GF-D8 (cell line): ENCODE data around the gene MAP2K5.

ENCODE experiments used
- DNase-seq: peaks from one replicate; lab custom pipeline; 2025; lab: John Stamatoyannopoulos, UW

The MAP2K5 gene

DNA sequence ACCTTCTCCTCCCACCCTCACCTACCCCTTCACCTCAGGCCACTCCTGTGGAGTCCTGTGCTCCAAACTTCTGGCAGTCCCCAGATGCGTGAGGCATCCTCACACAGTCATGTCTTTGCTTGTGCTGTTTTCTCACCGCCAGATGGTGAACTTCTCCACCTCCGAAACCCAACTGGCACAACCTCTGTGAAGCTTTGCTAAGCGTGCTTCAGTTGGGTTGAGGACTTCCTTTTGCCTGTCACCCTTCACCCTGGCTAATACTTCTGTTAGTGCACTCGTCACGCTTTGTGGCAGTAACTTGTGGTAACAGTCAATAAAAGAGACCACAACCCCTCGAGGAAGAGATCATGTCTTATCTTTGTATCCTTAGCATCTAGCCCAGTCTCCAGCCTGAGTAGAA, 240.8 kb downstream of the MAP2K5 start:
- peak; percentile 95 for DNase-seq

- DNase-seq, result peak; percentile 97
These were observed 241.7 kb downstream of the MAP2K5 start for GRCh38 chr15:67784090-67784781.

DNA sequence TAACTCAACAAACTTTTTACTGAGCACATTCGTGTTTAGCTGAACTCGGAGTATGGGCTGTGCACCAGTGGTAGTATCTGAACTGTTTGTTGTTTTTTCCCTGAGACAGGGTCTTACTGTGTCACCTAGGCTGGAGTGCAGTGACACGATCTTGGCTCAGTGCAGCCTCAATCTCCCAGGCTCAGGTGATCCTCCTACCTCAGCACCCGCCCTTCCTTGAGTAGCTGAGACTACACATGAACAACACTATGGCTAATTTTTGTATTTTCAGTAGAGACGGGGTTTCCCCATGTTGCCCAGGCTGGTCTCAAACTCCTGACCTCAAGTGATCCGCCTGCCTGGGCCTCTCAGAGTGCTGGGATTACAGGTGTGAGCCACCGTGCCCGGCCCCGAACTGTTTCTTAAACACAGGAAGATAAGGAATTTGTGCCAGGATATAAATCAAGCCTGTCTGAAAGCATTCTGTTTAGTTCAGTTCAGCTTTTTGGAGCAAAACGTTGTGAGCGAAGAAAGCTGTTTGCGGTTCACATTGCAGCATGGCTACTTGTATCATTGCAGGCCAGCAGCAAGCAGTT, 242.4 kb downstream of the MAP2K5 start:
- no peak for DNase-seq

DNA sequence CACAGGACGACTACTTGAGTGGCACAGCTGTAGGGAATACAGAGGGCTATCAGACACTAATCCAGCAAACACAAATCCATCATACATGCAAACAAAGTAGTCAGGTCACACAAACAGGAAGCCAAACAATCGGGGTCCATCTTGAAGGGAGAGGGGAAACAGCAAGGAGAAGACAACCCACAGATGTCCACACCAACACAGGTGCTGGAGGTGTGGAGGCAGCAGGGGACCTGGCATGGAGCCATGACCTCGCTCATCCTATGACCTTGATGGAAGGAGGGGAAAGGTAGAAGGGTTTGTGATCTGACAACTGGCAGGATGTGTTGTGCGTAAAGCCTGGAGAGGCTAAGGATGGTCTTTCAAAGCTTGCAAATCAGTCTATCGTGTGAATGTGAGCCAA, 242.9 kb downstream of the MAP2K5 start:
- no peak for DNase-seq

GRCh38 chr15:67786646-67787045, 244.1 kb downstream of the MAP2K5 start:
- DNase-seq, result no peak

DNA sequence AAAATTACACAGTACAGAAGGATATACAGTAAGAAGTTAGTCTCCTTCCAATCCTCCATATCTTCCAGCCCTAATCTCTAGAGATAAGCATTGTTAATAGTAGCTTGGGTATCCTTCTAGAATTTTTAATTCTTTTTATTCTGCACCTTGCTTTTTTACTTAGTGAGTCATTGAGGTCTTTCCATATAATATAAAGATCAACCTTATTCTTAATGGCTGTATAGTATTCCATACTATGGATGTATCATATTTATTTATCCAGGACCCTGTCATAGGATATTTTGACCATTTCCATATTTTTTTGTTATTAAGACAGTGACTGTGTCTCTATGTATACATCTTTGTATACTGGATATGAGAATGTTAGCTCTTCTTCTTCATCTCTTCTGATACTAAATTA, 246.5 kb downstream of the MAP2K5 start:
- no peak for DNase-seq

DNA sequence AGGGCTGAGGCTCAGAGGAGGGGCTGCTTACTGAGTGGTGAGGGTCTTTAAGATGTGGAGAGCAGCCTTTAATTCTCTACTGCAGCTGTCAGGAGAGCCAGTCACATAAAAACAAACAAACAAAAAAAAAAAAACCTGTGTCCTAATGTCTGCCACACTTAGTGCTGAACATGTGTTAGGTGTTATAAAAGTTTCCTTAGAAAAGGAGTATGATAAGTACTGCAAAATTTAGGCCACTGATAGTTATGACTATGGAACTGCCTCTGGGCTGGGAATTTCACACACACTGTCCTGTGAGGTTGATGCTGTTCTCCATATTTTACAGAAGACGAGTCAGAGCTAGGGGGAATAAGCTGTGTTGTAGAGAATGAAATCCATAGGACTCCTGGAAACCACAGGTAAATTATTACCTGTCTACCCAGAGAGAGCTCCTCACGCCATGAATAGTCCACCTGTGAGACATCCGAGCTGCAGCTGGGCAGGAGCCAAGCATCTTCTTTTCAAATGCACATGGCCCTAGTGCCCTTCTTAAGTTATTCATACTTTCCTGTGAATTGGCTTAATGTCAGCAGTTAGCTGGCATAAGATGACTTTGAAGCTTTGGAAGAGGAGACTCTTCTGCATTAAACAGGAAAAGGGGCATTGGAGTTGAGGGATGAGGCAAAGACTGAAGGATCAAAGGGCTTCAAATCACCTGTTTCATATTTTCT, 248.3 kb downstream of the MAP2K5 start:
- no peak for DNase-seq

GRCh38 chr15:67792250-67792942, 249.9 kb downstream of the MAP2K5 start:
- DNase-seq, result no peak

DNA sequence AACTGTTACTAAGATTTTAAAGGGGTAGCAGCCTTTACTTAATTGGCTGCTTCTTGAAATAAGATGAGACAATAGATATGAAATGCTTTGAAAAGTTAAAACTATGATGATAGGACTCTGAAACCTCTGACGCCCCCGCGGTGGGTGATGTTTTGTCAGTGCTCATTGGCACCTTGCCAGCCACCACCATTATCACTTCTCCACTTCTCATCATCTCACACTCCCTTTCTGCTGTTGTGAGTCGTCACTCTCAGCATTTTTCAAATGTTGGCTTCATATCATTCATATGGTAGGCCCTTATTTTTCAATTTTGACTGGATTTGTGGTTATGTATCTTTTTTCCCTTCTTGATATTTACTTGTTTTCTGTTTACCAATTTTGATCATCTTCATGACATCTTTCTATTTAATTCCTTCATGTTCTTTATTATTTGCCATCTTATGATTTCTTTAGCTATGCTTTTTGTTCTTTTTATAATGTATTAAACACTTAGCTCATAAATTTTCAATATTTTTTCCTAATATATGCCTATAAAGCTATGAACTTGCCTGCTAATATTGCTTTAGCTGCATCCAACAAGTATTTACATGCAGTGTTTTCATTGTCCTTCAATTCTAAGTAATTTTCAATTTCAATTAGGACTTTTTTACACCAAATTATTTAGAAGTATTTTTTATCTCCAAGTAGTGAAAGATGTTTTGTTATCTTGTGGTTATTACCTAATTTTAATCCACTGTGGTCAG, 252.5 kb downstream of the MAP2K5 start:
- DNase-seq, result no peak

- no peak for DNase-seq
These were observed 254.0 kb downstream of the MAP2K5 start for GRCh38 chr15:67796196-67797127.

DNA sequence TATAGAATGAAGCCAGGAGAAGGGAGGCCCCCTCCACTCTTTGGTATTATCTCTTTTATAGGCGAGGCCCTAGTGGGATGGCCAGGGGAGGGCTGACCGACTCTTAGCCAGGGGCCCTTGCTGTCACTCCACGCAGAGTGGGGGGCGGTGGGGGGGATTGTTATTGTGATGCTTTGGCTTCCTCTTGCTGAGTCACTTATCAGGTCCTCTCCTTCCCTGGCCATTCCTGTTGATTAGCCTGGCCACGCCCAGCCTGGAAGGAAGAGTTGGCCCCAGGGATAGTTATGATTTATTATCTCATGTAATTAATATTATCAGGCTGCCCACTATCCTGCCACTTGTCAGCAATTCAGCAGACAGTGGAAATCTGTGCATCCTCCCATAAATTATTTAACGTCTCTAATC, 257.3 kb downstream of the MAP2K5 start:
- no peak for DNase-seq

DNA sequence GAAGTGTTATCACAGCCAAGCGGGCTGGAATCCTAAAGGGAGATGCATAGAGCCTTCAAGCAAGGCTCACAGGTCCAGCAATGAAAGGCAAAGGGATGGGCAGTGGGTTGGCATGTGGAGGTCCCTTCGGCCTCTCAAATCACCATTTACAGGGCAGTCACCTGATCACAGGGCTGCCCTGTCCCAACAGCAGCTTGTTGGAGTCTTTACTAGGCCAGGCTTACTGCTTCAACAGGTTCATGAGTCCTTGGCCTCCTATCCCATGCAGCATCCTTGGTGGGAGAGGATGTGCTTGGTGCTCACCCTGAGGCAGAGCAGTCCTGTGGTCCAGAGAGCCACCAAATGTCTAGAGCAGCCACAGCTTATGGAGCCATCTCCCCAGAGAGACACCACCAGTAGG, 258.6 kb downstream of the MAP2K5 start:
- no peak for DNase-seq

DNA sequence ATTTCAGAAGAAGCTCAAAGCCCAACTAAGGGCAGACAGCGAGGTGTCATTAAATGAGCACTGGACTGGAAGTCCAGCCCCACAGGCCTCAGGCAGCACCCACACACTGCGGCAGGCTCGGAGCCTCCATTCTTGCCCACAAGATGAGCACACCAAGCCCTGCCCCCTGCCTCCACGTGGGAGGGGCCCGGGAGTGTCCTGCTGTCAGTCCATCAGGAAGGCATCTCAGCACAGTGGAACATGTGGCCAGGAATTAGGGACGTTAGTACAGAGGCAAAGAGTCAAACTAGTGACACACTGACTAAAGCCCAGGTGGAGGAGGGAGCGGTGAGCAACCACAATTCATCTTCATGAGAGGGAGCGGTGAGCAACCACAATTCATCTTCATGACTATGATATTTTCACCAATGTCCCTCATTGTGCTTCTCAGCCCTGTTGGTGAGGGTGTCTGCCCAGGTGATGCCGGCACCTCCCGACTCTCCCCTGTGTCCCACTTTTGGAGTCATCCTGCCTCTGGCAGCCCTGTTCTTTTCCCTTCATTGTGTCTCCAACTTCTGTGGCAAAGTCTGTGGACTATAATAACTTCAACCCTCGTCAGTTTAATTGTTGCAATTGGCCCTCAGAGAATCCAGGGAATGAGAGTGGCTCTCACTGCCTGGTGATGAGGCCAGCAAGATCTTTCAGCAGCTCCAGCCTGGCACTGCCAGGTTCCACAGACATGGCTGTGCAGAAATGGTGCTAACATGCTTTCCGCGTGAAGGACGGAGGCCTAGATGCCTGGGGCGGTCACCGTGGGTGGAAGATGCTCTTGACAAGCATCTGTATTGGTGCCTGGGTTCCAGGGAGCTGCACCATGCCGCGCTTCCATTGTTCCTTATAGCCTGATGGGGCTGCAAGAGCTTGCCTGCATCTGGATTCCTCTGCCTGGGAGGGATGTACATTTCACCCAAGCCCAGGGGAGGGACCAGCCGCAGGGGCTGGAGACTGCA, 259.7 kb downstream of the MAP2K5 start:
- DNase-seq, result no peak

- DNase-seq, result no peak
These were observed 260.8 kb downstream of the MAP2K5 start for GRCh38 chr15:67803299-67803698.

DNA sequence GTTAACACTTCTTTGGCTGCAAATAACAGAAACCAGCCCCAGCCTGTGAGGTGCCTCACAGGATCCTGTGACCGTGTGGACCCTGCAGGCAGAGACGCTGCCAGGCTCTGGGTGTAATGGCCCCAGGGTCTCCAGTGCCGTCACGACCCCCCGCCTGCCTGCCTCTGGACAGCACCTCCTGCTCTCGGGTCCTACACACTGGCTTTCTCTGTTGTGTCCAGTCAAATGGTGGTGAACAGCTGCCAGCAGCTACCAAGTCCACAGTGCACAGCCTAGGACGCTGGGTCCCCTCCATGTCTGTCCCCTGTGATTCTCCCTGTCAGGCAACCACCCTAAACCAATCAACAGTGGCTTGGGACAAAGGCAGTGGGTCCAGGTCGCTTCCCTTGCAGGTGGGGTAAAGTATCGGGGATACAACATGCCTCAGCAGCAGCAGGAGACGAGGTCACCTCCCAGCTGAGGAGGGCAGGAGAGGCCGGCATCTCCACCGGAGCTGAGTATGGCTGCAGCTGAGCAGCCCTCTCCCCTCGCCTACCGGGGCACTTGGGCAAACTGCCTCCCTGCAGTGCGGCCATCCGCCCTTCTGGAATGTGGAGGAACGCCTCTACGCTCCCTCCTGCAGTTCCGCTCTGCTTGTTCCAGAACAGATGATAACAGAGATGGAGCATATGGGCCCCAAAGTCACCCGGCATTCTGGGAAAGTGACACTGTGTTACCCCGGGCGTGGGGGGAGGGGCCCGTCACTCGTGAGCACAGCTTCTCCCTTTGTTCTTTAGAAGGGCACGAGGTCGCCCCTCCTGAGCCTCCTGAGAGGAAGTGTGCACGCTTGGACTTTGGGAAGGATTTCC, 261.7 kb downstream of the MAP2K5 start:
- DNase-seq, result no peak

DNA sequence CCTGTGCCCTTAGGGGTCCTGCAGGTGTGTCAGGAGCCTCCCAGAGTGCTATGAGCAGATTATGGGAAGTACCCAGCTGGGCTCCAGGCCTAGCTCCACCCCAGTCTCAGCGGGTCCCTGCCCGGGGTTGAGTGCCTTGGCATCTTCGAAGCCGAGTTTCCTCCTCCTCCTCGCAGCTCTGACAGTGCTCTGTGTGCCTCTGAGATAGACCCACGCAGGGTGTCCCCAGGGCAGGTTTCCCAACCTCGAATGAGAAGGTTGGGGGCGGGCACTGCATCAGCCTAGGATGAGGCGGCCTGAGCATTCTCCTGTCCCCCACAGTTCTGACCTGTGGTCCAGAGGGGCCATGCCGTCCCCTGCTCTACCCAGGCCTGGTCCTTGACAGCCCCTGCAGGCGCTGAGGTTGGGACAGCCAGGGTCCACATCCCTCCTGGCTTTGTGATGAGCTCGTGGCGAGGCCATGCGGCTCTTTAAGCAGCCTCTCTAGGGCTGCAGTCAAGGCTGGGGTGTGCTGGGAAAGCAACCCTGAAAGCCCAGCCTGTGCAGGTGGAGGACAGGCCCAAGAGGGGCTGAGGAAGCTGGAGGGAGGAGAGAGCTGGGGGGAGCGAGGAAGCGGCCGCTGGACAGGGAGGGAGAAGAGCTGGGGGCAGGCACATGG, 262.6 kb downstream of the MAP2K5 start:
- DNase-seq, result no peak

DNA sequence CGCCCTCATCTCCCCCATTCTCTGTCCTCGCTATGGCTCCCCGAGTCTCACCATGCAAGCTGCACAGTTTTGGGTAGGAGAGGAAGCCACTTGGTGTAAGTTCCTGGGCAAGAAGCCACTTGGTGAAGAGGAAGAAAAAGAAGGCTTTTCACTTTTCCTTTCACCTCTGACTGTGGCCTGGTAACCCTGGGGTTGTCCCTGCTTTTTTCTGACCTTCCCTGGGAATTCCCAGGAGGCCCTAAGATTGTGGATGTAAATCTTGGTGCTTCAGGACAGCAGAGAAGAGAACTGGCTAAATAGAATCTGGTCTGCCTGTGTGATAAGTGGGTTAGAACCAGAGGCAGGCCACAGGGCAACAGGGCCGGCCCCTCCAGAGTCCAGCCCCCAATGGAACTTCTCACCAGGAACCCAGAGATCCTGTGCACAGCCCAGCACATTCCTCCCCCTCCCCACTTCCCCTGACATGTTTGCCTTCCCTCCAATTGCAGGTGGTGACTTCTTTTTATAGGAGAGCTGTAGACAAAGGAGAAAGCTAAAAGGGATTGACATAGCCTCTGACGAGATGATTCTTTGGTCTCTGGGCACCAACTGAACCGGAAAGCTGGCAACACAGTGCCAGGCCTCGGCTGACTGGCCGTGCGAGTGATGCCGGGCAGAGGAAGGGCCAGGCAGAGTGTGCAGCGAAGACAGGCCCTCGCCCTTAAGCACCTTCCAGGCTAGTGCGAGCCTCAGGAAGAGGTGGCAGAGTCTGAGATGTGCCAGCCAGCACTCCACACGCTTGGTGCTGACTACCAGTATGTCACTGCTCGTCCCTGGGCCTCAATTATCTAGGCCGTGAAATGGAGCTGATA, 263.4 kb downstream of the MAP2K5 start:
- no peak for DNase-seq
